AG09309 (cell line): Measurements from ENCODE around the gene IPO11.
A peak's percentile ranks its signal among the peaks of the same experiment; 100 is the strongest.

Source experiments
- DNase-seq: peaks from one replicate; pipeline ENCODE4 v3.0.0-alpha.2; 2010; ENCODE audit warnings: low read depth
- H3K4me3 ChIP-seq: 2 replicates; pipeline ENCODE4 v1.5.1; 2011; ENCODE audit warnings: mild to moderate bottlenecking, low read depth, low read length, moderate library complexity; ENCODE audit not compliant: control insufficient read depth
- CTCF ChIP-seq: IDR thresholded peaks from 2 replicates; pipeline ENCODE4 v1.5.1; 2011; ENCODE audit warnings: mild to moderate bottlenecking, low read depth, low read length, inconsistent platforms; ENCODE audit not compliant: insufficient read depth, control insufficient read depth; ENCODE audit errors: missing control alignments

The IPO11 gene

GRCh38 chr5:62413711-62414110, 1.1 kb downstream of the IPO11 start:
- peak overlapping the region; percentile 96 for H3K4me3 ChIP-seq
- DNase-seq, result no peak
- no peak for TF ChIP-seq CTCF

GRCh38 chr5:62418462-62419076, 6.0 kb downstream of the IPO11 start:
- no peak for DNase-seq
- TF ChIP-seq CTCF, result no peak
- H3K4me3 ChIP-seq, result no peak overlapping the region

GRCh38 chr5:62419609-62420008, 7.0 kb downstream of the IPO11 start:
- no peak for TF ChIP-seq CTCF
- no peak overlapping the region for H3K4me3 ChIP-seq
- no peak for DNase-seq

GRCh38 chr5:62421414-62421813, 8.9 kb downstream of the IPO11 start:
- no peak for TF ChIP-seq CTCF
- H3K4me3 ChIP-seq, result no peak overlapping the region
- no peak for DNase-seq

- DNase-seq, result no peak
- H3K4me3 ChIP-seq, result no peak overlapping the region
- TF ChIP-seq CTCF, result no peak
These were observed 12.2 kb downstream of the IPO11 start for GRCh38 chr5:62424763-62425162.

- H3K4me3 ChIP-seq, result no peak overlapping the region
- DNase-seq, result no peak
- TF ChIP-seq CTCF, result no peak
These were observed 19.4 kb downstream of the IPO11 start for GRCh38 chr5:62431735-62432620.
